Measurements from ENCODE around the gene HS1BP3.
A peak's percentile ranks its signal among the peaks of the same experiment; 100 is the strongest.

The HS1BP3 gene

GRCh38 chr2:20663196-20664070 is 12.5 kb upstream of the HS1BP3 start:
- no peak for DNase-seq (ENCODE audit: low read depth)

- no peak for DNase-seq (ENCODE audit: low read depth)
Observed at GRCh38 chr2:20662308-20662937, 11.5 kb upstream of the HS1BP3 start.

- peak; percentile 62 for DNase-seq (ENCODE audit: low read depth)
Observed at GRCh38 chr2:20661421-20662307, 10.8 kb upstream of the HS1BP3 start.

GRCh38 chr2:20660506-20661420 is 9.9 kb upstream of the HS1BP3 start:
- no peak for DNase-seq (ENCODE audit: low read depth)

- DNase-seq (ENCODE audit: low read depth), result no peak
Observed at GRCh38 chr2:20657522-20658235, 6.8 kb upstream of the HS1BP3 start.

GRCh38 chr2:20656561-20656960 is 5.7 kb upstream of the HS1BP3 start:
- no peak for DNase-seq (ENCODE audit: low read depth)

GRCh38 chr2:20654535-20654813 is 3.6 kb upstream of the HS1BP3 start:
- no peak for DNase-seq (ENCODE audit: low read depth)

GRCh38 chr2:20653695-20654534 is 3.0 kb upstream of the HS1BP3 start:
- DNase-seq (ENCODE audit: low read depth), result no peak

- no peak for DNase-seq (ENCODE audit: low read depth)
Observed at GRCh38 chr2:20652673-20653575, 2.0 kb upstream of the HS1BP3 start.

GRCh38 chr2:20652141-20652540 is 1.2 kb upstream of the HS1BP3 start:
- no peak for DNase-seq (ENCODE audit: low read depth)

- DNase-seq (ENCODE audit: low read depth), result no peak
Observed at GRCh38 chr2:20651731-20652099, 817 bp upstream of the HS1BP3 start.

- DNase-seq (ENCODE audit: low read depth), result no peak
Observed at GRCh38 chr2:20650393-20650876, 463 bp downstream of the HS1BP3 start.

- DNase-seq (ENCODE audit: low read depth), result no peak
Observed at GRCh38 chr2:20649976-20650375, 922 bp downstream of the HS1BP3 start.

GRCh38 chr2:20649576-20649975 is 1.3 kb downstream of the HS1BP3 start:
- DNase-seq (ENCODE audit: low read depth), result no peak

- no peak for DNase-seq (ENCODE audit: low read depth)
Observed at GRCh38 chr2:20648831-20649230, 2.1 kb downstream of the HS1BP3 start.

- DNase-seq (ENCODE audit: low read depth), result no peak
Observed at GRCh38 chr2:20648206-20648605, 2.7 kb downstream of the HS1BP3 start.

- DNase-seq (ENCODE audit: low read depth), result no peak
Observed at GRCh38 chr2:20647738-20648137, 3.2 kb downstream of the HS1BP3 start.

- no peak for DNase-seq (ENCODE audit: low read depth)
Observed at GRCh38 chr2:20647211-20647610, 3.7 kb downstream of the HS1BP3 start.

- DNase-seq (ENCODE audit: low read depth), result no peak
Observed at GRCh38 chr2:20646446-20646845, 4.5 kb downstream of the HS1BP3 start.

All from CMK (cell line).